Vagina (tissue), 2 donors: ENCODE data around the gene SEMG1. TPM values are rescaled to one million over a fixed set of nuclear protein-coding genes. Genes with fewer than 3 reads are reported as not detected.

ENCODE experiments used
- DNase-seq, 2 donors: peaks; one replicate each; pipeline ENCODE4 v3.0.0-alpha.2; 2017; ENCODE audit errors: extremely low spot score in 2 of 2
- H3K27ac ChIP-seq: fragments of 200-600 bp; sonication (generic); one replicate; pipeline ENCODE4 v1.5.1; 2019
- H3K27me3 ChIP-seq: fragments of 200-600 bp; sonication (generic); one replicate; pipeline ENCODE4 v1.5.1; 2019
- H3K36me3 ChIP-seq, 2 donors: fragments of 200-600 bp; sonication (generic); one replicate each; pipeline ENCODE4 v1.5.1; 2017 to 2019
- H3K4me1 ChIP-seq: fragments of 200-600 bp; sonication (generic); one replicate; pipeline ENCODE4 v1.5.1; 2019
- H3K4me3 ChIP-seq, 2 donors: fragments of 200-600 bp; sonication (generic); 1 replicate in 1 of 2; 2 replicates in 1 of 2; pipeline ENCODE4 v1.5.1; 2016 to 2019
- H3K9me3 ChIP-seq: fragments of 200-600 bp; sonication (generic); one replicate; pipeline ENCODE4 v1.5.1; 2019
- CTCF ChIP-seq, 3 experiments: fragments of 450-650 bp in 2 of 3; fragments of 200-600 bp in 1 of 3; sonication (generic) in 1 of 3; IDR thresholded peaks; one replicate each; pipeline ENCODE4 v1.5.1; 2017 to 2019; ENCODE audit warnings: antibody characterized with exemption in 3 of 3, mild to moderate bottlenecking in 2 of 3, moderate library complexity in 2 of 3
- POLR2A ChIP-seq, 2 donors: fragments of 450-650 bp; IDR thresholded peaks; one replicate each; pipeline ENCODE4 v1.6.1; 2017; ENCODE audit warnings: antibody characterized with exemption in 2 of 2, mild to moderate bottlenecking in 2 of 2, moderate library complexity in 2 of 2
- POLR2AphosphoS5 ChIP-seq, 2 donors: sonication (generic); formaldehyde crosslinking; IDR thresholded peaks; one replicate each; pipeline ENCODE4 v1.9.0; 2017; ENCODE audit warnings: antibody characterized with exemption in 2 of 2, mild to moderate bottlenecking in 2 of 2, low read depth in 1 of 2; ENCODE audit not compliant: insufficient read depth in 1 of 2
- intact Hi-C: fragments of 100-400 bp; cut with DNase I; formaldehyde crosslinking; loops from one replicate; pipeline ENCODE4 v1.15.1; 2023
- total RNA-seq: library from RNA; depleted of rRNA; stranded (reverse); fragments of >200 nt; gene quantifications from one replicate; pipeline ENCODE4 v1.2.3, GENCODE V29; 2016

The SEMG1 gene
- total RNA-seq, 1 donor from 2014 or later, result not detected

GRCh38 chr20:45229264-45230056 is 22.6 kb downstream of the SEMG1 start:
- Histone ChIP-seq H3K27ac (no peak overlapping the region), H3K36me3 (no peaks in the 10 kb centered on the region), H3K4me3 (no peak overlapping the region), H3K27me3 (no peaks in the 10 kb centered on the region), H3K9me3 (no peaks in the 10 kb centered on the region), H3K4me1 (no peaks in the 10 kb centered on the region)
- no peak for TF ChIP-seq POLR2AphosphoS5 (IDR thresholded peaks at IDR 0.05; ENCODE audit: insufficient read depth in 1 of 2, low read depth in 1 of 2)
- no peak for TF ChIP-seq CTCF (IDR thresholded peaks at IDR 0.05)
- TF ChIP-seq POLR2A (IDR thresholded peaks at IDR 0.05), result no peak
- intact Hi-C loops, result no loop called here
- no peak for DNase-seq

DNA sequence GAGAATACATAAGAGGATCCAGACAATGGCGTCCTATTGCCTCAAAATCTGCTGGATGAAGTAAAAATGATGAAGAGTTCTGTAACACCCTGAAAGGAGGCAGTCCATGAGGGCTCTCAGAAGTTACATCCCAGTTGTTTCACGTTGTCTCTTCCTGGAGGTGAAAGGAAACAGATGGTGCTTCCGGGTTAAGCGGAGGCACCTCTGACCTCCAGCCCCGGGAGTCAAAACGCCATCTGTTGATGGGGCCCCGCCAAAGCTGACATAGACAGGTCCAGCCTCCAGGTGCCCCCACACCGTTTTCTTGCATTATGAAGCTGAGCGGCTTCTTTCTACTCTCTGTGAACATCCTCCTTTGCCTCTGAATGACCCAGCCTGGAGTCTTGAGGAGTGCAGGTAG is 23.8 kb downstream of the SEMG1 start:
- DNase-seq, result no peak
- no peak overlapping the region for H3K27ac ChIP-seq
- H3K9me3 ChIP-seq, result no peaks in the 10 kb centered on the region
- no peaks in the 10 kb centered on the region for H3K4me1 ChIP-seq
- TF ChIP-seq POLR2AphosphoS5 (IDR thresholded peaks at IDR 0.05; ENCODE audit: insufficient read depth in 1 of 2, low read depth in 1 of 2) (no peak), CTCF (IDR thresholded peaks at IDR 0.05) (no peak), POLR2A (IDR thresholded peaks at IDR 0.05) (no peak)
- no peaks in the 10 kb centered on the region for H3K36me3 ChIP-seq
- H3K27me3 ChIP-seq, result no peaks in the 10 kb centered on the region
- intact Hi-C loops, result no loop called here
- no peak overlapping the region for H3K4me3 ChIP-seq

DNA sequence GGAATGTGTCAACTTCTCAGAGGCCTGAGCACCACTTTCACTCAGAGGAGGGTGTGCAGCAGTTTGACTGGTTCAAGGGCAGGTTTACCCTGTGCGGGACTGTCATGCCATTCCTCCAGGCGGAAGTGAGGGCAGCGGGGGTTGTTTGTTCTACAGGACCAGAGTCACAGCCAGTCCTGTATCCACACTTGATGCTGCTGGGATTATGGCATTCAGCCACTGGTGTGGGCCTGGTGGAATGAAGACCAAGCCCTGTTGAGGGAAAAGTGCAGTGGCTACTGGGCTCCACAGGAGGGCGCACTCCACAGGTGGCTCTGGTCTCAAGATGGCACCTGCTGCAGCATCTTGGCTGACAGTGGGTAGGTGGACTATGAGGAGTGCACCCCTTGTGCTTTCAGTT is 29.2 kb downstream of the SEMG1 start:
- Histone ChIP-seq H3K36me3 (no peaks in the 10 kb centered on the region), H3K4me1 (no peaks in the 10 kb centered on the region), H3K27me3 (no peaks in the 10 kb centered on the region), H3K27ac (no peak overlapping the region), H3K4me3 (no peak overlapping the region), H3K9me3 (no peaks in the 10 kb centered on the region)
- TF ChIP-seq CTCF (IDR thresholded peaks at IDR 0.05), result peak in 1 of 3 experiments; percentile 5
- TF ChIP-seq POLR2AphosphoS5 (IDR thresholded peaks at IDR 0.05; ENCODE audit: insufficient read depth in 1 of 2, low read depth in 1 of 2), result no peak
- DNase-seq, result no peak
- intact Hi-C loops, result no loop called here

GRCh38 chr20:45238139-45238538 is 31.3 kb downstream of the SEMG1 start:
- Histone ChIP-seq H3K36me3 (no peaks in the 10 kb centered on the region), H3K4me3 (no peak overlapping the region), H3K9me3 (no peaks in the 10 kb centered on the region), H3K27ac (no peak overlapping the region), H3K27me3 (no peaks in the 10 kb centered on the region), H3K4me1 (no peaks in the 10 kb centered on the region)
- intact Hi-C loops, result no loop called here
- DNase-seq, result no peak
- TF ChIP-seq CTCF (IDR thresholded peaks at IDR 0.05), result no peak
- no peak for TF ChIP-seq POLR2AphosphoS5 (IDR thresholded peaks at IDR 0.05; ENCODE audit: insufficient read depth in 1 of 2, low read depth in 1 of 2)
- TF ChIP-seq POLR2A (IDR thresholded peaks at IDR 0.05), result no peak

- H3K27me3 ChIP-seq, result no peaks in the 10 kb centered on the region
Observed at GRCh38 chr20:45246109-45246508, 39.3 kb downstream of the SEMG1 start.

More at GRCh38 chr20:45246109-45246508, 39.3 kb downstream of the SEMG1 start:
- no peak for DNase-seq
- Histone ChIP-seq H3K4me1 (no peaks in the 10 kb centered on the region), H3K9me3 (no peaks in the 10 kb centered on the region), H3K4me3 (no peak overlapping the region), H3K36me3 (no peaks in the 10 kb centered on the region), H3K27ac (no peak overlapping the region)
- intact Hi-C loops, result no loop called here
- TF ChIP-seq POLR2A (IDR thresholded peaks at IDR 0.05), result no peak
- TF ChIP-seq POLR2AphosphoS5 (IDR thresholded peaks at IDR 0.05; ENCODE audit: insufficient read depth in 1 of 2, low read depth in 1 of 2), result no peak
- TF ChIP-seq CTCF (IDR thresholded peaks at IDR 0.05), result no peak
